AG09319 (cell line): ENCODE data around the gene ST6GALNAC2.
"Not testable (repeated sequence)": the region's sequence is repeated elsewhere in the genome, so short reads cannot be mapped to it uniquely, and the experiment has no call there.

Experiments
- DNase-seq: peaks from one replicate; pipeline ENCODE4 v3.0.0-alpha.2; 2010; ENCODE audit warnings: low read depth; ENCODE audit errors: extremely low read depth
- TF ChIP-seq, protein P1 (sequence below): IDR thresholded peaks from 2 replicates; pipeline ENCODE4 v1.5.1; 2011; ENCODE audit warnings: low read depth, mild to moderate bottlenecking, inconsistent platforms, low read length, moderate library complexity

Gene ST6GALNAC2

DNA sequence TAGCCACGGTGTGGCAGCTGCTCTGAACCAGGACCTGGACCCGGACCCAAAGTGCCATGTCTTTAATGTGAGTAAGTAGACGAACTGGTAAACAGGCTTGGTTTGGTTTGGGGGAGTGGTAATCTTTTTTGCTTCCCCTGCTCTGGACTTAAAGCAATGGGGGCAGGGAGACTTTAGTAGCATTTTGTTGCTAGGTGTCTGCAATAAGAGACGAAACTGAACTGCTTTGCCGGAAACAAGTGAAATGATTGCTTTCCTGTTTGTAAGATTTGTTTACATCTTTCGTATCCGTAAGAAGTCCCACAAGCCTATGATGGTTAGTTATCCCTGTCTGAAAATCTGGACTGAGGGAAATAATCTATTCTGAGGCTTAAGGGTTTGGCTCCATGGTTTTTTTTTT is 24.3 kb downstream of the ST6GALNAC2 start:
- DNase-seq, result no peak
- TF ChIP-seq, protein P1, sequence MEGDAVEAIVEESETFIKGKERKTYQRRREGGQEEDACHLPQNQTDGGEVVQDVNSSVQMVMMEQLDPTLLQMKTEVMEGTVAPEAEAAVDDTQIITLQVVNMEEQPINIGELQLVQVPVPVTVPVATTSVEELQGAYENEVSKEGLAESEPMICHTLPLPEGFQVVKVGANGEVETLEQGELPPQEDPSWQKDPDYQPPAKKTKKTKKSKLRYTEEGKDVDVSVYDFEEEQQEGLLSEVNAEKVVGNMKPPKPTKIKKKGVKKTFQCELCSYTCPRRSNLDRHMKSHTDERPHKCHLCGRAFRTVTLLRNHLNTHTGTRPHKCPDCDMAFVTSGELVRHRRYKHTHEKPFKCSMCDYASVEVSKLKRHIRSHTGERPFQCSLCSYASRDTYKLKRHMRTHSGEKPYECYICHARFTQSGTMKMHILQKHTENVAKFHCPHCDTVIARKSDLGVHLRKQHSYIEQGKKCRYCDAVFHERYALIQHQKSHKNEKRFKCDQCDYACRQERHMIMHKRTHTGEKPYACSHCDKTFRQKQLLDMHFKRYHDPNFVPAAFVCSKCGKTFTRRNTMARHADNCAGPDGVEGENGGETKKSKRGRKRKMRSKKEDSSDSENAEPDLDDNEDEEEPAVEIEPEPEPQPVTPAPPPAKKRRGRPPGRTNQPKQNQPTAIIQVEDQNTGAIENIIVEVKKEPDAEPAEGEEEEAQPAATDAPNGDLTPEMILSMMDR, result no peak

GRCh38 chr17:76560877-76561221 is 24.8 kb downstream of the ST6GALNAC2 start:
- TF ChIP-seq, protein P1, result no peak

DNA sequence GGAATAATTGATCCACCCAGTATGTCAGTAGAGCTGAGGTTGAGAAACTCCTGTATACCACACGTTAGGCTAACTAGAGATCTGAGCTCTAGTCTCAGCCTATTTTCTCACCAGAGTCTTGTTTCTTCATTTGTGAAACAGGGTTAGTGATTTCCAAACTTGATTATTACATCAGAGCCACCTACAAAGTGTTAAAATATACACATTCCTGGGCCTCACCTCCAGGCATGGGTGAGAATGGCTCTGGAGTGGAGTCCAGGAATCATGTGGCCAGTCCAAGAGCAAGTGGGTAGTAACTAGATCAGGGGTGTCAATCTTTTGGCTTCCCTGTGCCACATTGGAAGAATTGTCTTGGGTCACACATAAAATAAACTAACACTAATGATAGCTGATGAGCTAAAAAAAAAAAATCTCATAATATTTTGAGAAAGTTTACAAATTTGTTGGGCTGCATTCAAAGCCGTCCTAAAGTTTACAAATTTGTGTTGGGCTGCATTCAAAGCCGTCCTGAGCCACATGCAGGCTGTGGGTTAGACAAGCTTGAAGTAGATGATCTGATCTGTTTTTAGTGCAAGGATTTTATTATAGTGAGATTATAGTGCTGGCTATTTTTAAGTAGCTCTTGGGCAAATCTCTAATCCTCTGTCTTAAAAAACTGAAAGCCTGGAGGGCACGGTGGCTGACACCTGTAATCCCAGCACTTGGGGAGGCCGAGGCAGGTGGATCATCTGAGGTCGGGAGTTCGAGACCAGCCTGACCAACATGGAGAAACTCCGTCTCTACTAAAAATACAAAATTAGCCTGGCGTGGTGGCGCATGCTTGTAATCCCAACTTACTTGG is 25.4 kb downstream of the ST6GALNAC2 start:
- TF ChIP-seq, protein P1, result no peak
- no peak for DNase-seq

More at GRCh38 chr17:76560877-76561221, 24.8 kb downstream of the ST6GALNAC2 start:
- no peak for DNase-seq

- DNase-seq, result not testable (repeated sequence)
These were observed 26.2 kb downstream of the ST6GALNAC2 start for GRCh38 chr17:76559460-76559859.

GRCh38 chr17:76558198-76559095 is 27.2 kb downstream of the ST6GALNAC2 start:
- TF ChIP-seq, protein P1, result peak; percentile 59
- DNase-seq, result no peak

DNA sequence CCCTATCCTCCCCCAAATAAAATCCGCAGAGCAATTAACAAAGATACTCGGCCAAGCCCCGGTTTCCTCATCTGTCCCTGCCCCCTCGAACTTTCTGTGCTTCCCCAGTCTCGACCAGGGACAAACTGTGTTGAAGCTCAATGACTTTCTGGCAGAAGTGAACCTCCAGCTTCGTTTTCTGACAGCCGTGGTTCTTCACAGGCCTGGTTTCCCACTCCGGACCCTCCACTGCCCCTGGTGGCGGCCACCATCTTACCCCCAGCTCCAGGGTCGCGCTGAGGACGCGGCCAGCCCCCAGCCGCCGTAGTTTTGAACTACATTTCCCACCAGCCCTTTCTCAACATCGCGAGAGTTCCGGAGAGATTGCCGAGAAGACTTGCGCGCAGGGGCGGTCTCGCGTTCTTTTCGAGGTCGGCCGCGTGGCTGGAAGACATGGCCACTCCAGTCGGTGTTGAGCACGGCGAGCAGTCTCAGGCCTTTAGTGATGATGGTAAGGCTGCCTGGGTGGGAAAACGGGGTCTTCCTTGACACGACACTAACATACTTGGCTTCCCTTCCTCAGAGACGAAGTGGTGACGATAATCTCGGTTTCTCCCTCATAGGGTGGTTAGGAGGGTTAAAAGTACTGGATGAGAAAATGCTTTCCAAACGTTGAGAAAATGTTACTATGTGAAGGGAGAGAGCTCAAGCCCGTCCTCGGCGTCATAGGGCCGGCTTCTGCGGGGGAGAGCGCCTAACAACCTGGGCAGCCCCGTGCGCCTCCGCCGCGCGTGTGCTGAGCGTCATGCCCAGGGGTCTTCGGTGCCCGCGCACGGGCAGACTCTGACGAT is 28.1 kb downstream of the ST6GALNAC2 start:
- TF ChIP-seq, protein P1, result peak; percentile 62

DNA sequence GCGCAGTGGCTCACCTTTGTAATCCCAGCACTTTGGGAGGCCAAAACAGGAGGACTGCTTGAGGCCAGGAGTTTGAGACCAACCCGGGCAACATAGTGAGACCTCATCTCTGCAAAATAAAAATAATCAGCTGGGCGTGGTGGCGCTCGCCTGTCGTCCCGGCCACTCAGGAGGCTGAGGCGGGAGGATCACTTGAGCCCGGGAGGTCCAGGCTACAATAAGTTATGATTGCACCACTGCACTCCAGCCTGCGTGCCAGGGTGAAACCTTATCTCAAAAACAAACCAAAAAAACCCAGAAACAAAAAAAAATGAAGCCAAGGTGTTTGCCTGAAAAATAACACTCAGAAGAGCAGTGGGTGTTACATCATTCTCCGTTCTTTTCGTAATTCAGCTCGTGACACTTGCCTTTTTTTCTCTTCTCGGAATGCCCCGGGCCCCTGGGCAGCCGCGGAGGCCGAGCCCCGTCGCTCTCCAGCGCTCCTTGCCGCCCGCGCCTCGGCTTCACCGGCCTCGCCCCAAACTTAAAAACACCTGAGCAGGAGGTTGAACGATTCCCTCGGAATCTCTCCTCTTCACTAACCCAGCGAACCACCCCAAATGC is 28.8 kb downstream of the ST6GALNAC2 start:
- TF ChIP-seq, protein P1, result no peak
- DNase-seq, result no peak

More for the DNA sequence above, 28.1 kb downstream of the ST6GALNAC2 start:
- DNase-seq, result peak; percentile 93
